HG03565 (cell line): ENCODE measurements around the gene POGLUT2.
"Not testable (repeated sequence)": the region's sequence is repeated elsewhere in the genome, so short reads cannot be mapped to it uniquely, and the experiment has no call there.

Experiments
- ATAC-seq: cut with Tn5 transposase; IDR thresholded peaks from one replicate; pipeline ENCODE4 v1.9.1; 2021; ENCODE audit warnings: mild to moderate bottlenecking, moderate library complexity; ENCODE audit not compliant: unreplicated experiment

The POGLUT2 gene

DNA sequence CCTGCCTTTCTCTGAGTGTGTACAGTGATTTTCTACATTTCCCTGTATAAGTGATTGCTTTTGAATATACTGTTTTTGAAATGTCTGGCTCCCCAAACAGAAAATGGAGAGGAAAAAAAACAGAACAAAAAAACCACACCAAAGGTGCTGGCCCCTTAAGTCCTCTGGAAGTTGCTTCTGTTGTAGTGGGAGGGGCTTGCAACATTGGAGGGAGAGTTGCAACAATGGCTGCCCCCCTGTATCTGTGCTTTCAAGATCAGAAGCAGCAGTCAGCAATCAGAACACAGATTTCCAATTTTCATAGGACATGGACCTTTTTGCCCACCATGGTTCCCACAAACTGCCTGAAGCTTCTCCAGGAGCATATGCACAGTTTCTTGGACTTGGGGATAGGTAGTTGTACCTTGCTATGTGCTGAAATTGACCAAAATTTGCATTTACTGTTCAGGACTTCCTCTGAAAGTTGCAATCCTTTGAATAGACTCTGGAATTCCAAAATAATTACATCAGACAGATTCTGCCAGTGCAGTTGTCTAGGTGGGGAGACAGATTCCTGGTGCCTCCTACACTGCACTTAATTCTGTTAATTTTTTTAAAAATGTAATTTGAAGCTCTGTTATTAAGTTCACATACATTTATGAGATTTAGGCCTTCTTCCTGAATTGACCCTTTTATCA is 14.0 kb upstream of the POGLUT2 start:
- no peak for ATAC-seq

DNA sequence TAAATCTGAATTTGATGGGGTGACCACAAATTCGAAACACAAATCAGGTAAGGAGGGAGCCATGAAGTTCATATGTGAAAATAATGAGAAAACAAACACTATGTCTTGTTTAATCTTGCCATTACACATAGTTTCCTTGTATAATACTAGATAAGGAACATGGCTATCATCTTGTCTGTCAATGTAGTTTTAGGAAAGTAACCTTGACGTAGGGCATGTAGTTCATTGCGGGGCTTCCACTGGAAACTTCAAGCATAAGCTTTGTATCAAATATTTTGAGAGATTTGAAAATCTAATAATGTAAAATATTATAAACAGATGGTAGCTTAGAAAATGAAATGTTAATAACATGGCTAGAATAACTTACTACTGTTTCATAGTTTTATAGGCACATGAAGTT is 8.9 kb upstream of the POGLUT2 start:
- no peak for ATAC-seq

DNA sequence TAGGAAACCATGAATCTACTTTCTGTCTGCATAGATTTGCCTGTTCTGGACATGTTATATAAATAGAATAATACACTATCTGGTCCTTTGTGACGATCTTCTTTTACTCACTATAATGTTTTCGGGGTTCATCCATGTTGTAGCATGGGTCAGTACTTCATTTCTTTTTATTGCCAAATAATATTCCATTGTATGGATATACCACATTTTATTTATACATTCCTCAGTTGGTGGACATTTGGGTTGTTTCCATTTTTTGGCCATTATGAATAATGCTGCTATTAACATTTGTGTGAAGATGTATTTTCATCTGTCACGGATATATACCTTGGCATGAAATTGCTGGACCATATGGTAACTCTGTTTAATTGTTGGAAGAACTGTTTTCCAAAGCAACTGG is 6.9 kb upstream of the POGLUT2 start:
- ATAC-seq: no peak

DNA sequence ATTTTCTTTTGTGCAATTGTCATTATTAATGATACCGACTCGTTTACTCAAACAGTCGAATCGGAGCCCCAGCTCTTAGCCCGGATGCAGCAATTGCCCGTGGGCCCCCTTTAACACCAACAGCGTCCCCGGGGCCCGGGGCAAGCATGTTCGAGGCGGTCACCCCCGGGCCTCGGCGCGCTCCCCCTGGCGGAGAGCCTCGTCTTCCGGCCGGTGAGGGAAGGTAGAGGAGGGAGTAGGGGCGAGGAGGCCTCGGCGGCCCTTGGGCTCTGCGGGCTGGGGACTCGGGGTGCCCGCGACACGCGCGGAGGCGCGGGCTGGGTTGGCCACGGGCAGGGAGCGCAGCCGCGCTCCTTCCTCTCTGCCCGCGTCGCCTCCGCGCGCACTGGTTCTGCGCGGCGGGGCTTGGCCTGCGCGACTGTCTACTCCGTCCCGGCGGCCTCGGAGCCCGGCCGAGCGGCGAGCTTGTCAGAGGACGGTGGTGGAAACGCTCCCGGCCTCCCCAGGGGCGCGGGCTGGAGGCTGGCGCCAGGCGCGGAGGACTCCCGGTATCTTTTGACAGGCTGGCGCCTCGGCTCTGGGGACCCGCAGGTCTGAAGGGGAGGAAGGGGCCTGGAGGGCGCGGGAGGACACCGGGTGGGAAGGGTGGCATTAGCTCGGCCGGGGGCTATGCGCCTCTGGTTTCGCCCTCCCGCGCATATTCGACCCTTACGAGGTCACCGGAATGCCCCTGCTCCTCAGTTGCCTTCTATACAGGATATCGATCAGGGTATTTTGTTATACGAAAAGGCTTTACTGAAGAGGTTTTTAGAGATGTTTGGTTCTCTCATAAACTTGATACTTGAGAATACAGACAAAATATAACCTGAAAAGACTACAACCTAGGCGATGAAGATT is 1.6 kb upstream of the POGLUT2 start:
- ATAC-seq: peak; percentile 71

DNA sequence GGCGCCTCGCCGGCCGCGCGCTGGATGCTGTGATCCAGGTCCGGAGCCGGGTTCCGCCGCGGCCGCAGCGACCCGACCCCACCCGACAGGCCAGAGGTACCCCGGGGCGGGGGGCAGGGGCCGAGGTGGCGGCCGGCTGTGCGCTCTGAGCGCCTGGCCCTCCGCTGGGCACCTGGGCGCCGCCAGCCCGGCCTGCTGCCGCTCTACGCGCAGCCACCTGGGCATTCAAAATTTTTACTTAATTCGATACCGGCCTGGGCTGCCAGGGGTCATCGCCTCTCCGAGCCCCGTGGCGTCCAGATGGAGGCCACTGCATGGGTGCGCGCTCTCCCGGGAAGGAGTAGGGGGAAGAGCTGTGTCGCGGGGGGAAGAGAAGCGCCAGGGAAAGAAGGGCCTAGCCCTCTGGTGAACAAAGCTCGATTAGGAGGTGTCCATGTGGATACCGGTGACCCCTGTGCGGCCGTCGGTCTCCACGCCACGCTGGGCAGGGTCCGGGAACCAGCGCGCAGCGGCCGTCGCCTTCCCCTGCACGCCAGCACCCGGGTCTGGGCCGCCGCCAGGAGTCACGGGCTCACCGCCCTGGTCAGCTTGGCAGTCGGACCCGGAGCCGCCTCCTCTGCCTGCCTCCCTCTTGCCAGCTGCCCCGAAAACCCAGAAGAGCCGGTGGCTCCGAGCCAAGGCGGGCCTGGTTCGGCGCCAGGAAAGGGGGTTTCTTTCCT is 809 bp upstream of the POGLUT2 start:
- ATAC-seq: peak; percentile 1

DNA sequence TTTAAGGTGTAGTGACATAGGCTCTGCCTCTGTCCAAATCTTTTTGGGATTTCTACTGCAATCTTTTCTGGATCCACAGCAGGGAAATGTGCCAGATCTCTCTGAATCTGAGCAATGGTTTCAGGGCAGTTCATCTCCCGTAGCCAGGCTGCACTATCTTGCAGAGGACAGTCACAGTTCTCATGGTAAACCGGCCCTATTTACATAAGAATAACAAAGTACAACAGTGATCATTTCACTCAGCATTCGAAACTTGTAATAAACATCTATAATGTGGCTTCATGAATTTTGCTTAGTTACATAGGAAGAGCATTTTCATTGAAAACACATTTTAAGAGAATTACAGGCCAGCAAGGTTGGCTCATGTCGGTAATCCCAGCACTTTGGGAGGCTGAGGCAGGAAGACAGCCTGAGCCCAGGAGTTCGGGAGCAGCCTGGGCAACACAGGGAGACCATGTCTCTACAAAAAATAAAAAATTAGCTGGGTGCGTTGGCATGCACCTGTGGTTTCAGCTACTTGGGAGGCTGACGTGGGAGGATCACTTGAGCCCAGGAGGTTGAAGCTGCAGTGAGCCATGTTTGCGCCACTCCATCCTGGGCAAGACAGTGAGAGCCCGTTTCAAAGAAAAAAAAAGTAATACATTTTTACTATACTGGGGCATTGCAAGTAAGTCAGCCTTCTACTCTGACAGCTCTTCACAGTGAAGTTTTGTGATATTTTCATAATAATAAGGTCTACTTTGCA is 5.0 kb downstream of the POGLUT2 start:
- ATAC-seq: no peak

DNA sequence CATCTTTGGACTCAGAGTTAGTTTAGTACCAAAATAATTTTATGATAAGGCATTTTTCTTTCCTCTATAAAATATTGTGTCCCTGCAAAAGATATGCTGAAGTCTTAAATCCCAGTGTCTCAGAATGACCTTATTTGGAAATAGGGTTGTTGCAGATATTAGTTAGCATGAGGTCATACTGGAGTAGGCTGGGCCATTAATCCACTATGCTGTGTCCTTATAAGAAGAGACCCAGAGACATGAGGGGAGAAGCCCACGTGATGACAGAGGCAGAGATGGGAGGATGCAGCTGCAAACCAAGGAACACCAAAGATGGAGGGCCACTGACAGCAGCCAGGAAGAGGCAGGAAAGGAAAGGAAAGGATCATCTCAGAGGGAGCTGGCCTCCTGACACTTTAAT is 6.4 kb downstream of the POGLUT2 start:
- no peak for ATAC-seq

DNA sequence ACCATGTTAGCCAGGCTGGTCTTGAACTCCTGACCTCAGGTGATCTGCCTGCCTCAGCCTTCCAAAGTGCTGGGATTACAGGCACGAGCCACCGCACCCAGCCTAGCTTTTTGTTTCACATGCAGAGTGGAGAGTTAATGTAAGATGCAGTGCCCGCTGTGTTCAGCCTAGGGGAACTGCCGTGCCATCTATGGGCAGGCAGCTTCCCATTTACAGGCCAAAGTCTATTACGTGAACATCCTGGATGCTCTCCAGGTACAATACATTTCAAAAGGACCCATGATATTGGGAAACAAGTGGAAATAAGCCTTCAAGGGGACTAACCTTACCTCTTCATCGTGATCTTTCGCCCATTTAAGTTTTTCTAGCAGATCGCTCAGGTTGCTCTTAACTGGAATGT is 10.1 kb downstream of the POGLUT2 start:
- no peak for ATAC-seq

DNA sequence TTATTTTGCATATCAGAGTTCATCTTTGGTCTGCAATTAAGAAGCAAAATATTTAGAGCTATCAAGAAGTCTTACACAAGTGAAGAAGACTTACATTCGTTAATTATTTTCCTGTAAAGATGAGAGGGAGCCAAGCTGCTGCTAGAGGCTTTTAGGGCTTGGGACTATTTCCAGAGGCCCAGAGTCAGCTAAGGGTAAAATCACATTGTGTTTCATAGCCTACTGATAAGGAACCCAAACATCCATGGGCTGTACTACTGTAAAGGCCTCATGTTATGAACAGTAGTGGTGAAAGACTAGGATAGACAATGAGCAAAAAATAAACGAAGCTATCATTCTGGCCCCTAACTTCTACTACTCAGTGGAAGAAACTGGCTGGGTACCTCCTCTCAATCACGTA is 14.3 kb downstream of the POGLUT2 start:
- no peak for ATAC-seq

DNA sequence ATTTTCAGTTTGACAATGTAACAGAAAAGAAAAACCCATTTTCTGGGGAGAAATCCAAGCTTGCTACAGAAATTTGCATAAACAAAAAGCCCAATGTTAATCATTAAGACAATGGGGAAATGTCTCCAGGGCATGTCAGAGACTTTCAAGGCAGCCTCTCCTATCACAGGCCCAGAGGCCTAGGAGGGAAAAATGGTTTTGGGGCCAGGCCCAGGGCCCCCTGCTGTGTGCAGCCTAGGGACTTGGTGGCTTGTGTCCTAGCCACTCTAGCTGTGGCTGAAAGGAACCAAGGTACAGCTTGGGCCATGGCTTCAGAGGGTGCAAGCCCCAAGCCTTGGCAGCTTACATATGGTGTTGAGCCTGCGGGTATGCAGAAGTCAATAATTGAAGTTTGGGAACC is 17.2 kb downstream of the POGLUT2 start:
- no peak for ATAC-seq

DNA sequence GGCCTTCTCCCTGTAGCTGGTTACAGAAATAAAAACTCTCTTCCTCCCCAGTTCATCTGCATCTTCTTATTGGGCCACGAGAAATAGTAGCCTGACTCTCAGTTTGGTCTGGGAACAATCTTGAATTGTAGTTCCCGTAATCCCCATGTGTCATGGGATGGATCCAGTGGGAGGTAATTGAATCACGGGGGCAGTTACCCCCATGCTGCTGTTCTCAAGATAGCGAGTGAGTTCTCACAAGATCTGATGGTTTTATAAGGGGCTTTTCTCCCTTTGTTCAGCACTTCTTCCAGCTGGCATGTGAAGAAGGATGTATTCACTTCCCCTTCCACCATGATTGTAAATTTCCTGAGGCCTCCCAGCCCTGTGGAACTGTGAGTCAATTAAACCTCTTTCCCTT is 18.1 kb downstream of the POGLUT2 start:
- not testable (repeated sequence) for ATAC-seq

DNA sequence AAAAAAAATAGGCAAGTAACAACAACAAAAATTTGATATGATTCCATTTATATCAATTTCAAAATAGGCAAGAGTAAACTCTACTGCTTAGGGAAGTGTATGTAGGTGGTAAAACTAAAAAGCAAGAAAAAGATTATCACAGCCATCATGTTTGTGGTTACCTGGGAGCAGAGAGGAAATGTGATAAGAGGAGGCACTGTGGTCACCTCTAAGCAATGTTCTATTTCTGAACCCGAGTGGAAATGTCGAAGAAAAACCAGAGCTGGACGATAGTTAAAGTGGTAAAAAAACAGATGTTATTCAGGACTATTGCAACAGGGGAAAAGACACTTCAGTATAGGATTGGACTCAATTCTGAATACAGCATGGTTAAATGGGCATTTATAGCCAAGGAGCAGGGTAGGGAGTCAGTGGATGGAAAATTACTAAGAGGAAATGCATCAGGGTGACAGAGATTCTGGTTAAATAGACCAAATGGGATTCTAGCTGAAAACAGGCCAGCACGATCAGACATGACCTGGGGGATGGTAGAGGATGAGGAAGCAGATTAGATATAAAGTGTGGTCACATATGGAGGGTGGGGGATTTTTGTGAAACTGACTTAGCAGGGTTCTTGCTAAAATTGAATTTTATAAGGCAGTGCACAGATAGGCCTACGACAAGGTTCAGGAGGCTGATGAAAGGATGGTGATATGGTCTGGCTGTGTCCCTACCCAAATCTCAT is 19.2 kb downstream of the POGLUT2 start:
- ATAC-seq: peak; percentile 62

DNA sequence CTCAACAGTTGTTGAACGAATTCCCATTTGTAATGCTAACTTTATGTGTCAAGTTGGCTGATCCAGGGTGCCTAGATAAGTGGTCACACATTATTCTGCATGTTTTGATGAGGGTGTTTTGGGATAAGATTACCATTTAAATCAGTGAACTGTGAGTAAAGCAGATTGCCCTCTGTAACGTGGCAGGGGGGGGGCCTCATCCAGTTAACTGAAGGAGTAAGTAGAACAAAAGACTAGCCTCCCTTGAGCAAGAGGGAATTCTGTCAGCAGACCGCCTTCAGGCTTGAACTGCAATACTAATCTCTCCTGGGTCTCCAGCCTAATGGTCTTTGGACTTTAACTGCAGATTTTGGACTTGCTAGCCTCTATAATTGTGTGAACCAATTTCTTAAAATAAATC is 21.0 kb downstream of the POGLUT2 start:
- ATAC-seq: no peak

DNA sequence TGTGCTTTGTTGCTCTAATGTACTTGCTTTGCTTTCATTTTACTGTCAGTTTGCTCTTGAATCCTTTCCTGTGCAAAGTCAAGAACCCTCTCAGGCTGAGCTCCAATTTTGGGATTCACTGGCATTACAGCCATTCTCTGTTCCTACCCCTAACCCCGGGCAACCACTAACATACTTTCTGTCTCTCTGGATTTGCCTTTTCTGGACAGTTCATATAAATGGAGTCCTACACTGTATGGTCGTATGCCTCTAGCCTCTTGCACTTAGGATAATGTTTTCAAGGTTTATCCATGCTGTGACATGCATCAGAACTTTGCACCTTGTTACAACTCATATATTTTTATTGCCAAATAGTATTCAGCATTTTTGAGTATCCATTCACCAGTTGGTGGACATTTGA is 22.5 kb downstream of the POGLUT2 start:
- ATAC-seq: no peak

DNA sequence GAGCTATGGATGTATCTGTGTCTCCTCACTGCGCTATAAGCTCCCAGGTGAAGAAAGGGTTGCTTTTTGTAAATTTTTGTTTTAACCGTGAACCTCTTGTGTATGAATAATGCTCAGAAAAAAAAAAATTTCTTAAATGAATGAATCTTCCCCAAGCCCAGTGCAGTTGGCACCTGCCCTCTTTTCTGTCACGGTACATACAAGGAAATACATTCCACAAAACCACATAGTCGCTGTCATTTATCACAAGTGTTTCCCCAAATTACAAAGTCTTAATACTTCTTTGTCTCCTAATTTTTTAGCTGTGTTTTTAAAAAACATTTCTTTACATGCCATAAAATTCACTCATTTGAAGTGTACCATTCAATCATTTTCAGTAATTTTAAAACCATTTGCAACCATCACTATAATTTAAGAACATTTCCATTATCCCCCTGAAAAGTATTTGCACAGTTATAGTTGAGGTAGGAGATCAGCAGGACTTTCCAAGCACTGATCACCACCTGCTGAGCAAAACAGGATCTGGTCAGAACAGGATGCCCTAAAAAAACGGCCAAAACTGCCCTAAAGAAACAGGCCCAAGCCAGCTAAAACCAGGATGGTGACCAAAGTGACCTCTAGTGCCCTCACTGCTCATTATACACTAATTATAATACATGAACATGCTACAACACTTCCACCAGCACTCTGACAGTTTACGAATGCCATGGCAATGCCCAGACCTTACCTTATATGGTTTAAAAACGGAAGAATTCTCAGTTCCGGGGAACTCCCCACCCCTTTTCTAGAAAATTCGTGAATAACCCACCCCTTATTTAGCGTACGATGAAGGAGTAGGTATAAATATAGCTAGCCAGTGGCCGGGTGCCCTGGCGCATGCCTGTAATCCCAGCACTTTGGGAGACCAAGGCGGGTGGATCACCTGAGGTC is 23.9 kb downstream of the POGLUT2 start:
- no peak for ATAC-seq

DNA sequence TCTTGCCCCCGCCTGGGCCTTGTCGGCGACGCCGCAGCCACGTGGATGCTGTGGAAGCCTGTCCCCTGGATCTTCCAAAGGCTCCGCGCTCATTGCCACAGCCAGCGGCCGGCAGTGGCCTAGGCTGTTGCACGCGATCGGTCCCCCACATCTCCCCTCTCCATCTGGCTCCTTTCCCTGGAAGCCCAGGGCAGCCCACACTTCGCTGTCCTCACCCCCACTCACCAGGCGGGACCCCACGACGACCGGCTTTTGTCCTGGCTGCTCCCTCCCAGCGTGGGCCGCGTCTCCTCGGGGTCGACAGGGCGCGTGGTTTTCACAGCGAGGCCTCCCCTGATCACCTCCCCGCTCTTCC is 24.6 kb downstream of the POGLUT2 start:
- ATAC-seq: no peak

DNA sequence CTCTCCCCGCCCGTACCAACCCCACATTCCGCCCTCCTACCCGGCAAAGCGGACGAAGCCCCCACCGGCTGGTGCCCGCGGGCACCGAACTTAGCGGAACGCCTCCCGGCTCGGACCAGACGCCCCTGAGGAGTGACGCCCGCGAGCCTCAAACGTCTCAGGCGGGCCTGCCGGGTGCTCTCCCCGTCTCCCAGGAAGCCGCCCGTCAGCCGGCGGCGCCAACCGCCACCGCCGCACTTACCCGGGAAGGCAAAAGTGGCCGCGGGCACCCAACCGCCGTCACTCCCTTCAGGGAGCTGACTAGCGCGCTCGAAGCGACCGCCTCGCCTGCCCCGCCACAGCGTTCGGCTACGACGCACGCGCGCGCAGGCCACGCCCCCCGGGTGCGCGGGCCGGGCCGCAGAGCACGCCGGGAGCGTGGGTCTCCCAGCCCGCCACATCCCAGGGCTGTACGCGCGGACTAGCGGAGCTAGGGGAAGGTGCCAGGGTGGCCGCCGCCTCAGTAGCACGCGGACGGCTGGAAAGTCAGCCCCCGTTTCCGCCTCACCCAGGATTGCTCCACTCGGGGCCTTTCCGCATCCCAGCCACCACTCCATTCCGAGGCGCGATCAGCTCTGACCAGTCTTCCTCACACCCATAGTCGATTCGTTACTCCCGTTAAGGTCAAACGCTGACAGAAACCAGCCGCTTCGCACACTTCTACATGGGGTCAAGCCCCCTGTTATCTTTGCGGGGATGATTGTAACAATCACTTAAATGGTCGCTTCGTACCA is 25.1 kb downstream of the POGLUT2 start, which contains the start of gene TEX30:
Gene TEX30 (minus strand): TSS at position 346 of the 773 bp plus-strand sequence. CDS start 3,760 bp downstream, outside the sequence.
- peak; percentile 92 for ATAC-seq

DNA sequence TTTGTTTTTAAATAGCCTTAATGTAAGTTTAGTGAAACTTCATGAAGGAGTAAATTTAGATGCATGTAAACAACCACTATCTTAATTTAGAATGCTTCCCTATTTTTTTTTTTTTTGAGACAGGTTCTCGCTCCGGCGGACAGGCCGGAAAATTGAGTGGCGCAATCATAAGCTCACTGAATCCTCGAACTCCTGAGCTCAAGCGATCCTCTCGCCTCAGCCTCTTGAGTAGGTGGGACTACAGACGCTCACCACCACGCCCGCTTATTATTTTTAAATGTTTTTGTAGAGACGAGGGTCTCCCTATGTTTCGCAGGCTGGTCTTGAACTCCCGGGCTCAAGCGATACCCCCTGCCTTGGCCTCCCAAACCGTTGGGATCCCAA is 26.7 kb downstream of the POGLUT2 start:
- ATAC-seq: no peak
